Coronary artery (tissue), 2 donors: ENCODE data around the gene FNBP1L.
"Not testable (repeated sequence)": the region's sequence is repeated elsewhere in the genome, so short reads cannot be mapped to it uniquely, and the experiment has no call there.

Source experiments
- DNase-seq: peaks from one replicate; pipeline ENCODE4 v3.0.0-alpha.2; 2017; ENCODE audit warnings: low spot score
- H3K27ac ChIP-seq, 2 donors: fragments of 200-600 bp; sonication (generic); one replicate each; pipeline ENCODE4 v1.5.1; 2016 to 2019
- H3K4me3 ChIP-seq: fragments of 200-600 bp; sonication (generic); 2 replicates; pipeline ENCODE4 v1.5.1; 2016; ENCODE audit warnings: mild to moderate bottlenecking, moderate library complexity
- CTCF ChIP-seq: fragments of 200-600 bp; sonication (generic); IDR thresholded peaks from one replicate; pipeline ENCODE4 v1.5.1; 2019; ENCODE audit warnings: antibody characterized with exemption

FNBP1L gene

GRCh38 chr1:93537924-93538323 lies 90.0 kb downstream of the FNBP1L start:
- no peak overlapping the region for H3K27ac ChIP-seq
- DNase-seq, result no peak
- no peak for TF ChIP-seq CTCF
- H3K4me3 ChIP-seq, result no peak overlapping the region

GRCh38 chr1:93541045-93541444 lies 93.1 kb downstream of the FNBP1L start:
- Histone ChIP-seq H3K27ac (no peak overlapping the region), H3K4me3 (no peak overlapping the region)
- TF ChIP-seq CTCF, result no peak
- no peak for DNase-seq

GRCh38 chr1:93542398-93542797 lies 94.5 kb downstream of the FNBP1L start:
- no peak for TF ChIP-seq CTCF
- no peak for DNase-seq
- no peak overlapping the region for H3K4me3 ChIP-seq
- H3K27ac ChIP-seq, result no peak overlapping the region

- no peak for TF ChIP-seq CTCF
- H3K4me3 ChIP-seq, result no peak overlapping the region
- no peak for DNase-seq
- no peak overlapping the region for H3K27ac ChIP-seq
Measured at GRCh38 chr1:93546162-93546863, 98.4 kb downstream of the FNBP1L start.

- DNase-seq, result no peak
- H3K27ac ChIP-seq, result no peak overlapping the region
- no peak for TF ChIP-seq CTCF
- no peak overlapping the region for H3K4me3 ChIP-seq
Measured at GRCh38 chr1:93549131-93549530, 101.2 kb downstream of the FNBP1L start.

GRCh38 chr1:93549811-93550210 lies 101.9 kb downstream of the FNBP1L start:
- TF ChIP-seq CTCF, result no peak
- H3K27ac ChIP-seq, result no peak overlapping the region
- H3K4me3 ChIP-seq, result no peak overlapping the region
- no peak for DNase-seq

- no peak for TF ChIP-seq CTCF
- Histone ChIP-seq H3K27ac (peak overlapping the region in 1 of 2 donors; percentile 18), H3K4me3 (no peak overlapping the region)
- DNase-seq, result no peak
Measured at GRCh38 chr1:93552741-93553455, 105.0 kb downstream of the FNBP1L start.

- peak overlapping the region in 1 of 2 donors; percentile 30 for H3K27ac ChIP-seq
- DNase-seq, H3K4me3 ChIP-seq: not testable (repeated sequence)
Measured at GRCh38 chr1:93553886-93554490, 106.1 kb downstream of the FNBP1L start.
